ENCODE results near the gene CASK. TPM values are rescaled to one million over a fixed set of nuclear protein-coding genes. Genes with fewer than 3 reads are reported as not detected.

CASK gene
- total and polyA plus RNA-seq, 9 of the 15 experiments (the other 6 are each of a cell fraction or from before 2014, with no cell fraction given): 1.3 to 7.4 (median 5.2) TPM

DNA sequence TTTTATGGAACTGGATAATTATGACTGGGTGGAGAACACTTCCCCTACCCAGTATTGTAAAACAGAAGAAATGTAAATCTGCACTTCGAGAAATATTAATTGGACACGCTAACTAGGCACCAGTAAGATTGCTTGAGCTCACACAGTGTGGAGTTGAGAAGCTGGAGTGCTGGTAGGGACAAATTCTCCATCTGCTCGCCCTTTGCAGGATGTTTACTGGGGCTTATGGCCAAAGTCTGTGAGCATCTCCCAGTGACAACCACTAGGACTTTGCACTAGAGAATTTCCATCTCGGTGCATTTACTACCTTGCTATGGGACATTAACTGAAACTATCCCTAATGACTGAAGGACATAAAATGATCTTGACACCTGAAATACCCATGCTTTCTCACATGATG, 268.3 kb downstream of the CASK start:
- Histone ChIP-seq H3K36me3 (ENCODE audit: control insufficient read depth, insufficient read depth, low read length) (no peaks in the 10 kb centered on the region), H3K27me3 (ENCODE audit: control insufficient read depth in 2 of 2, insufficient read depth in 2 of 2, low read length in 2 of 2) (no peaks in the 10 kb centered on the region), H3K4me3 (no peak overlapping the region), H3K4me1 (replicated peaks in 1 of 2; ENCODE audit: control insufficient read depth in 2 of 2, insufficient read depth in 2 of 2, low read length in 2 of 2) (no peaks in the 10 kb centered on the region), H3K9me3 (replicated peaks; ENCODE audit: control insufficient read depth, insufficient read depth, low read depth, low read length) (no peaks in the 10 kb centered on the region), H3K27ac (ENCODE audit: extremely low read depth, low read depth, low read length) (no peak overlapping the region), H3K79me2 (ENCODE audit: control insufficient read depth, insufficient read depth, low read length) (no peaks in the 10 kb centered on the region), H2AFZ (ENCODE audit: low read depth, low read length) (no peak overlapping the region), H3K9ac (ENCODE audit: insufficient read depth in 1 of 2, low read depth in 2 of 2, low read length in 2 of 2) (no peak overlapping the region), H3K4me2 (ENCODE audit: insufficient read depth, low read length) (no peak overlapping the region), H4K20me1 (replicated peaks; ENCODE audit: control insufficient read depth, insufficient read depth, low read length) (no peaks in the 10 kb centered on the region), H3K9me1 (ENCODE audit: control insufficient read depth, insufficient read depth, low read length) (no peaks in the 10 kb centered on the region)
- ChIA-PET POLR2A (no interaction called here), CTCF (ENCODE audit: low intra/inter-chr PET ratio) (no interaction called here)
- no TSS peak for BruUV-seq (replicated peaks)
- intact Hi-C loops (cut with micrococcal nuclease) (no loop called here), in situ Hi-C loops (cut with MboI) (no loop called here)
- TF ChIP-seq SIX5 (IDR thresholded peaks at IDR 0.05; ENCODE audit: borderline replicate concordance in 1 of 2, insufficient read depth in 1 of 2, low read depth in 1 of 2, low read length in 2 of 2) (no peak), ZBTB1 (CRISPR knock-in tag; IDR thresholded peaks at IDR 0.05; ENCODE audit: borderline replicate concordance, low read depth) (no peak), DDX20 (tag; IDR thresholded peaks at IDR 0.05; ENCODE audit: low read depth) (no peak), SIN3B (IDR thresholded peaks at IDR 0.05; ENCODE audit: low read depth) (no peak), CREB3L1 (IDR thresholded peaks at IDR 0.05; ENCODE audit: borderline replicate concordance, low read depth) (no peak), MAFG (tag; conservative IDR thresholded peaks at IDR 0.05) (no peak), SMAD3 (CRISPR knock-in tag; conservative IDR thresholded peaks at IDR 0.05) (no peak)
- DNase-seq (ENCODE audit: extremely low read depth in 1 of 4, low spot score in 3 of 4) (no peak), FAIRE-seq (no peak), ATAC-seq (no peak)
- 37% methylated on average over 4 of the region's 4 CpGs for WGBS (ENCODE audit: insufficient coverage, low coverage, missing lambda C conversion rate)
